ENCODE measurements around the gene NUP210. TPM values are rescaled to one million over a fixed set of nuclear protein-coding genes. Genes with fewer than 3 reads are reported as not detected.

Gene NUP210
- total RNA-seq, 4 donors from 2014 or later, result 3.2 to 9.1 (median 4.1) TPM

- DNase-seq (ENCODE audit: low spot score), result no peak
- ATAC-seq (ENCODE audit: low FRiP score), result no peak
- TF ChIP-seq, protein P1, sequence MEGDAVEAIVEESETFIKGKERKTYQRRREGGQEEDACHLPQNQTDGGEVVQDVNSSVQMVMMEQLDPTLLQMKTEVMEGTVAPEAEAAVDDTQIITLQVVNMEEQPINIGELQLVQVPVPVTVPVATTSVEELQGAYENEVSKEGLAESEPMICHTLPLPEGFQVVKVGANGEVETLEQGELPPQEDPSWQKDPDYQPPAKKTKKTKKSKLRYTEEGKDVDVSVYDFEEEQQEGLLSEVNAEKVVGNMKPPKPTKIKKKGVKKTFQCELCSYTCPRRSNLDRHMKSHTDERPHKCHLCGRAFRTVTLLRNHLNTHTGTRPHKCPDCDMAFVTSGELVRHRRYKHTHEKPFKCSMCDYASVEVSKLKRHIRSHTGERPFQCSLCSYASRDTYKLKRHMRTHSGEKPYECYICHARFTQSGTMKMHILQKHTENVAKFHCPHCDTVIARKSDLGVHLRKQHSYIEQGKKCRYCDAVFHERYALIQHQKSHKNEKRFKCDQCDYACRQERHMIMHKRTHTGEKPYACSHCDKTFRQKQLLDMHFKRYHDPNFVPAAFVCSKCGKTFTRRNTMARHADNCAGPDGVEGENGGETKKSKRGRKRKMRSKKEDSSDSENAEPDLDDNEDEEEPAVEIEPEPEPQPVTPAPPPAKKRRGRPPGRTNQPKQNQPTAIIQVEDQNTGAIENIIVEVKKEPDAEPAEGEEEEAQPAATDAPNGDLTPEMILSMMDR (IDR thresholded peaks at IDR 0.05), result no peak
Observed at GRCh38 chr3:13358051-13358450, 62.1 kb downstream of the NUP210 start.

DNA sequence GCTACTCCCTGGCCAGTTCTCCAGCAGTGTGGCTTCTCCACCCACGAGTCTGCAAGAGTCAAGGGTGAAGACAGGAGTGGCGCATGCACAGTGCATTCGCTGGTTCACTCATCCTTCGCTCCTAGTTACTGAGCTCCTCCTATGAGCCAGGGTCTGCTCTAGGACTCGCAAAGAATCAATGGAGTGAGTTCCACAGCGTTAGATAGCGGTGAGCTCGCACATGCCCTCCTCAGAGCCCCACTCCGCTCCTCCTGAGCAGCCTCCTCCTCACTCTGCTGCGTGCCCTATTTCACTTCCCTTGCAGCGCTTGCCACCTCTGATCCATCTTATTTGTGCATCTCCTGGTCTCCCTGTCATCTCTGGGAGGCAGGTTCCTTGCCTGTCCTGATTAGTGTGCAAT, 63.0 kb downstream of the NUP210 start:
- ATAC-seq (ENCODE audit: low FRiP score), result no peak
- no peak for DNase-seq (ENCODE audit: low spot score)
- TF ChIP-seq, protein P1 (IDR thresholded peaks at IDR 0.05), result no peak

DNA sequence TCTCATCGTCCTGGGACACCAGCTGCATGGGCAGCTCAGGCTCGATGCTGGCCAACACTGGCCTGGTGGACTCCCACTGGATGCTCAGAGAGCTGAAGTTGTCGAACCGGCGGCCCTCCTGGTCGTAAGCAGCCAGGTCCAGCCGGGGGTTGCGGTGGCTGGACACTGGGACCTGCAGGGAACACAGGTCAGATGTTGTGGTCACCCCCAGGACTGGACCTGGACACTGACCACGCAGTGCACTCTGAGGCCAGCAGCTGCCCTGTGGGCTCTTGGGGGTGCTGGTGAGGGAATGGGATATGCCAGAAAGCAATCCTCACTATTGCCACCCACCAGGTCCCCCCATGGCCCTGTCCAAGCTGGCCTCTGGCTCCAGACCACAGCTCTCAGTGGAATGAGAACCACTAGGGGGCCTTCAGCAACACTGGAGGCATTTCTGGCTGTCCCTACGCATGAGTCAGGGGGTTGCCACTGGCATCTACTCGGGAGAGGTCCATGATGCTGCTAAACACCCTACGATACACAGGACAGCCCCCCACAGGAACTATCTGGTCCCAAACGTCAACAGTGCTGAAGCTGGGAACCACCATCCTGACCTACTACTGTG, 66.1 kb downstream of the NUP210 start:
- DNase-seq (ENCODE audit: low spot score), result no peak
- TF ChIP-seq, protein P1 (IDR thresholded peaks at IDR 0.05), result no peak
- no peak for ATAC-seq (ENCODE audit: low FRiP score)

DNA sequence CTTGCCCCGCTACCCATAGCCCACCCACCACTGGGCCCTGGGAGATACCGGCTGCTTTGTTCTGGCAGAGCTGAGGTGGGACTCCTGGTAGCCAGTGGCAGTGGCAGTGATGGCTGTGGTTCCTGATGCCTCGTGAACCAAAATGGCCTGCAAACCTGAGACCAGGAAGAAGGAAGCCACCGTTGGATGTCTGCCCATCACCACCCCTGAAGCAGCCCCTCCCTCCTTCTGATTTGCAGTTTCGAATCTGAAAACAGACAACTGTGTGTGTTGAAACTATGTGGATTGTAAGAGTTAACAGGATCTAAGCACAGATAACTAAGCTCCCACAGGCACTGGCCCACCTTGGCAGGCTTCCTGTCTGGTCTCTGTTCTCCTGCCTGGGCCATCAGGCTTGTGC, 66.6 kb downstream of the NUP210 start:
- no peak for ATAC-seq (ENCODE audit: low FRiP score)
- TF ChIP-seq, protein P1 (IDR thresholded peaks at IDR 0.05), result no peak
- DNase-seq (ENCODE audit: low spot score), result no peak

DNA sequence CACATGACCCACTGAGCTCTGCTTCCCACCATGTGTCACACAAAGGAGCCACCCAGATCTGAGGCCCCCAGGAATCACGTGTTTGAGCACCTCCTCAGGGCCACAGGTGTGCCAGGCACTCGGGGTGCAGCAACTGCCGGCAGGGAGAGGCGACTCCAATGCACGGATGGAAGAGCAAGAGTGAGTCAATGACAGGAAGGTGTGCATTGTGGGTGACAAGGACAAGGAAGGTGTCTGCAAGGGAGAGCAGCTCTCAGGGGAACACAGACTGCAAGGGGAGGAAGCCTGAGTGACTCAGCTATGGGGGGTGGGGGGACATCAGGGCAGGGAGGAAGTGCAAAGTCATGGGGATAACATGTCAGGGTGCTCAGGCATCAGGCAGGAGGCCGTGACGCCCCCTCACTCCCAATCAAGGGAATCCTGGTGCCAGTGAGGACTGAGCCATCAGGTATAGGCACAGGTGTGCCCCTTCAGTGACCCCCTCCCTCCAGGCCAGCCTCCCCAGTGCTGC, 67.4 kb downstream of the NUP210 start:
- ATAC-seq (ENCODE audit: low FRiP score) (no peak), DNase-seq (ENCODE audit: low spot score) (no peak)
- TF ChIP-seq, protein P1 (IDR thresholded peaks at IDR 0.05), result no peak

DNA sequence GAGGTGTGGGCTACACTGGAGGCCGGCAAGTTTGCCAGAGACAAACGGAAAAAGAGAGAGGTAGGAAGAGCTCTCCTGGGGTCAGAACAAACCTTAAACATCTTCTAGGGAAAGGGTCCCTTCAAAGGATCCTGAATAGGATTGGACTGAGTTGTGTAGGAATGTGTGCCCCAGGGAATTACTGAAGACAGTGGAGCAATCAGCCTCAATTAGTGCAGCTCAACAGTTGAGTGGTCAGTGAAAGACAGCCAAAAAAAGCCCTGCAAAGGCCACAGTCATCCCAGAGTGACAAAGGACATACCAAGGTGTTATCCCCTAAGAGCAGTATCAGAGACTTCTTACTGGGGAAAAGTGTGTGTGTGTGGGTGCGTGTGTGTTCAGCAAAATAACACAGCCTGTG, 70.3 kb downstream of the NUP210 start:
- ATAC-seq (ENCODE audit: low FRiP score) (no peak), DNase-seq (ENCODE audit: low spot score) (no peak)
- TF ChIP-seq, protein P1 (IDR thresholded peaks at IDR 0.05), result no peak

DNA sequence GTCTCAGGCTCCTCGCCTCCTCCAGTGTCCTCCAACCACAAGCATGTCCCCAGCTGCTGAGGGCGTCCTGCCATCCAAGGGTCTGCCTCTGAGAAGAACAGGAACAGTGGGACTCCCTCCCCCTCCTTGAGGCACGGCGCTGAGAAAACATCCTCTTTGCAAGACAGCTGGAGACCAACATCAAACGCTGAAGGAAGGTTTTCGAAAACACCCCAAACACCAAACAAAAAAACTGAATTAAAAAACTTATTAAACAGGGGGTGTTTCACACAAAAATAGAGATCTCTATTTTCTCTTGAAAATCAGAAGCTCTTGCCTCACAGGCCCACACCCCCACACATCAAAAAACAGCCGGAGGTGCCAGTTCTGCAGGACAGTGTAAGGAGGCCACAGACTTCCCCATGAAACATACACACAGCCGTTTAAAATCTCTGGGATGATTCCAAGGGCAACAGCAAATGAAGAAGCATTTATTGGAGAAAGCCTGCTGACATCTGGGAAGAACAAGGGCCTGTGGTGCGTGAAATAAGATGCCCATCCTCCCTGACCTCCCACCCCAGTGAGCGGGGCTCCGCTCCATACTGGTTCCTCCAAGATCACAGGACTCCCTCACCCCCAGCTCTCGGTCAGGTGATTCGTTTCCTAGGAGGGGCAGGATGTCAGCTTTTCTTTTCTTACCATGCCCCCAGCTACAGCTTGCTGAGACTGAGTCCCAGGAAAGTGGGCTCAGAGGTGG, 71.3 kb downstream of the NUP210 start:
- no peak for ATAC-seq (ENCODE audit: low FRiP score)
- TF ChIP-seq, protein P1 (IDR thresholded peaks at IDR 0.05), result no peak
- no peak for DNase-seq (ENCODE audit: low spot score)
